CD14-positive monocyte (primary cell): Measurements from ENCODE around the gene YPEL3. TPM values are rescaled to one million over a fixed set of nuclear protein-coding genes. Genes with fewer than 3 reads are reported as not detected.

Source experiments
- DNase-seq, 3 donors: peaks; one replicate each; pipeline ENCODE4 v3.0.0-alpha.2; 2011 to 2022
- H2AFZ ChIP-seq: 2 replicates; pipeline ENCODE4 v1.6.0; 2012; ENCODE audit warnings: mild to moderate bottlenecking, low read depth, low read length, inconsistent platforms; ENCODE audit not compliant: insufficient read depth, poor library complexity, severe bottlenecking
- H3K27ac ChIP-seq, 2 donors: 1 replicate in 1 of 2; 2 replicates in 1 of 2; pipeline ENCODE4 v1.5.1; 2012 to 2013; ENCODE audit warnings: low read length in 2 of 2, control low read depth in 1 of 2, inconsistent platforms in 1 of 2, low read depth in 1 of 2, mild to moderate bottlenecking in 1 of 2
- H3K27me3 ChIP-seq, 2 donors: one replicate each; pipeline versions ENCODE4 v1.6.0 to v1.6.1; 2011 to 2013; ENCODE audit warnings: low read length in 2 of 2; ENCODE audit not compliant: control insufficient read depth in 2 of 2, insufficient read depth in 2 of 2
- H3K36me3 ChIP-seq, 2 donors: replicated peaks in 1 of 2; 1 replicate in 1 of 2; 2 replicates in 1 of 2; pipeline versions ENCODE4 v1.5.1 to v1.6.1; 2012 to 2013; ENCODE audit warnings: low read length in 2 of 2, control low read depth in 1 of 2, inconsistent platforms in 1 of 2, mild to moderate bottlenecking in 1 of 2; ENCODE audit not compliant: insufficient read depth in 2 of 2, control insufficient read depth in 1 of 2
- H3K4me1 ChIP-seq, 2 donors: 1 replicate in 1 of 2; 2 replicates in 1 of 2; pipeline versions ENCODE4 v1.5.1 to v1.6.1; 2012 to 2013; ENCODE audit warnings: low read length in 2 of 2, control low read depth in 1 of 2, inconsistent platforms in 1 of 2, mild to moderate bottlenecking in 1 of 2, moderate library complexity in 1 of 2; ENCODE audit not compliant: insufficient read depth in 2 of 2, control insufficient read depth in 1 of 2
- H3K4me2 ChIP-seq: replicated peaks from 2 replicates; pipeline ENCODE3; 2012; ENCODE audit warnings: low read length, moderate library complexity, mild to moderate bottlenecking; ENCODE audit not compliant: poor library complexity, severe bottlenecking; ENCODE audit errors: extremely low read depth
- H3K4me3 ChIP-seq, 3 experiments: fragments of 200-600 bp in 1 of 3; sonication (generic) in 1 of 3; replicated peaks in 1 of 3; 1 replicate in 2 of 3; 2 replicates in 1 of 3; pipeline ENCODE4 v1.5.1; 2011 to 2013; ENCODE audit warnings: low read length in 3 of 3, mild to moderate bottlenecking in 3 of 3, control low read depth in 2 of 3, low read depth in 2 of 3, inconsistent platforms in 1 of 3, moderate library complexity in 1 of 3
- H3K79me2 ChIP-seq: 2 replicates; pipeline ENCODE4 v1.6.0; 2012; ENCODE audit warnings: mild to moderate bottlenecking, control low read depth, inconsistent platforms, low read length, moderate library complexity; ENCODE audit not compliant: insufficient read depth
- H3K9ac ChIP-seq: 2 replicates; pipeline ENCODE4 v1.6.0; 2017; ENCODE audit warnings: low read length, mild to moderate bottlenecking; ENCODE audit not compliant: insufficient read depth, poor library complexity, severe bottlenecking
- H3K9me3 ChIP-seq, 2 donors: replicated peaks in 1 of 2; 1 replicate in 1 of 2; 2 replicates in 1 of 2; pipeline versions ENCODE4 v1.5.1 to v1.6.1; 2012 to 2013; ENCODE audit warnings: low read length in 2 of 2, control low read depth in 1 of 2; ENCODE audit not compliant: control insufficient read depth in 1 of 2, insufficient read depth in 1 of 2
- H4K20me1 ChIP-seq: 2 replicates; pipeline ENCODE4 v1.6.0; 2012; ENCODE audit warnings: mild to moderate bottlenecking, low read length, control low read depth, moderate library complexity; ENCODE audit not compliant: insufficient read depth
- H3K27ac Mint-ChIP-seq, 7 donors: one replicate each; pipeline ENCODE4 v1.8.0; 2020; ENCODE audit warnings: mild to moderate bottlenecking in 7 of 7, mixed read lengths in 7 of 7, moderate library complexity in 6 of 7, inconsistent platforms in 2 of 7
- H3K27me3 Mint-ChIP-seq, 3 donors: one replicate each; pipeline ENCODE4 v1.8.0; 2021 to 2022; ENCODE audit warnings: low read depth in 3 of 3, mild to moderate bottlenecking in 3 of 3, mixed read lengths in 3 of 3, moderate library complexity in 3 of 3, inconsistent platforms in 1 of 3
- H3K36me3 Mint-ChIP-seq, 2 donors: one replicate each; pipeline ENCODE4 v1.8.0; 2020; ENCODE audit warnings: mixed read lengths in 2 of 2, inconsistent platforms in 1 of 2, mild to moderate bottlenecking in 1 of 2
- H3K4me1 Mint-ChIP-seq: one replicate; pipeline ENCODE4 v1.8.0; 2020; ENCODE audit warnings: mild to moderate bottlenecking, mixed read lengths
- H3K4me3 Mint-ChIP-seq, 2 donors: one replicate each; pipeline ENCODE4 v1.8.0; 2020; ENCODE audit warnings: mild to moderate bottlenecking in 2 of 2, mixed read lengths in 2 of 2, moderate library complexity in 1 of 2
- H3K9me3 Mint-ChIP-seq, 7 donors: one replicate each; pipeline ENCODE4 v1.8.0; 2020 to 2022; ENCODE audit warnings: mixed read lengths in 7 of 7, mild to moderate bottlenecking in 6 of 7, moderate library complexity in 6 of 7, inconsistent platforms in 2 of 7
- CTCF ChIP-seq: fragments of 200-600 bp; IDR thresholded peaks from one replicate; pipeline ENCODE4 v1.8.0; 2022; ENCODE audit warnings: antibody characterized with exemption, mild to moderate bottlenecking
- WGBS: methylation state at CpG from one replicate; pipeline ENCODE4 v1.1.5; 2013; ENCODE audit warnings: missing lambda C conversion rate; ENCODE audit not compliant: insufficient coverage; 5-methylcytosine and 5-hydroxymethylcytosine counted together
- intact Hi-C, 2 donors: fragments of 100-400 bp; cut with micrococcal nuclease; formaldehyde crosslinking; loops; one replicate each; pipeline versions ENCODE4 v1.15.0 to v1.15.1; 2023
- polyA plus RNA-seq, 3 donors: library from polyadenylated mRNA; depleted of rRNA in 1 of 3; unstranded in 2 of 3; stranded (reverse) in 1 of 3; fragments of 300-500 nt in 2 of 3; fragments of >200 nt in 1 of 3; fragmentation: Illumina TruSeq in 2 of 3; gene quantifications; 1 replicate in 2 of 3; 2 replicates in 1 of 3; pipeline ENCODE4 v1.2.3, GENCODE V29; 2012 to 2021

The YPEL3 gene
- polyA plus RNA-seq, 3 donors = 182 to 283 (median 235) TPM

DNA sequence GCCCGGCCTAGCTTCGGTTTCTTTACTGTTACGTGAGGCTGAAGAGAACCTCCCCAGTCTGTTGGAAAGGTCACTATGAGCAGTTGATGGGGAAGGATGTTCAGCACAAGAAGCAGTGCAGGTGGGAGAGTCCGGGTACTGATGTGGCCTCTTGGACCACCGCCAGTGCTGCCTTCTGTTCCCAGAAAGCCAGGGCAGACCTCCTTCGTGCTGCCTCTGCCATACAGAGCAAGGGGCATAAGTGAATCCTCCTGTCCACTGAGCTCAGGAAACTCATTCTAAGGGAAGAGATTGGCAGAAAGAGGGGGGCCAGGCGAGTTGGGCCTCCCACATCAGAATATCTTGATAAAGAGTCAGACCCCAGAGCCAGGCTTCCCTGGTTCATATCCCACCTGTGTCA lies 16.5 kb downstream of the YPEL3 start:
- intact Hi-C loops = no loop called here
- DNase-seq = no peak

DNA sequence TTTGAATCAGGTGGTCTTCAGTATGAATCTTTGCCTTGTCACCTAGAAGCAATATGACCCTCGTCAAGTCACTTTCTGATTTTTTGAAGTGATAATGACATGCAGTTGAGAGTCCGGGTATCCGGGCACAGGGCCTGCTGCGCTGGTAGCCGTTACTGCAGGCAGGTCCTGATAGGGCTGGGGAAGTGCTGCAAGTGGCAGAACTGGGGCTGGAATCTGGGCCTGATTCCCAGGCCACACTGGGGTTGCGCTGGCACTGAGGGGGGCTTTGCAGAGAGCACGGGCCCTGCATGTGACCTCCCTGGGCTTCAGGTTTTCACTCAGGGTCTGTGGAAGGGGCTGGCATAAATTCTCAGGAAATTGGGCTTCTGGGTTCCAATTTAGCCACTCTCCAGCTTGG lies 17.3 kb downstream of the YPEL3 start:
- intact Hi-C loops = no loop called here
- H3K79me2 ChIP-seq = peaks cover 52% of the 10 kb centered on the region
- Mint-ChIP-seq H3K9me3 (peaks cover 0 to 2% (median 0%) of the 10 kb centered on the region in 7 donors), H3K36me3 (peaks cover 61 to 68% of the 10 kb centered on the region in 2 donors), H3K27me3 (peaks cover 0 to 1% (median 0%) of the 10 kb centered on the region in 3 donors), H3K4me3 (no peak overlapping the region), H3K4me1 (peaks cover 31% of the 10 kb centered on the region), H3K27ac (peak overlapping the region in 4 of 7 donors; percentile 8 to 96 (median 38))
- H3K9ac ChIP-seq = no peak overlapping the region
- H4K20me1 ChIP-seq = peaks cover 69% of the 10 kb centered on the region
- no peak overlapping the region for H3K4me2 ChIP-seq
- no peaks in the 10 kb centered on the region for H3K9me3 ChIP-seq
- H2AFZ ChIP-seq = no peak overlapping the region
- 99% methylated on average over 7 of the region's 7 CpGs for WGBS
- DNase-seq = no peak
- TF ChIP-seq CTCF = no peak
- peaks cover 53 to 65% of the 10 kb centered on the region in 2 donors for H3K36me3 ChIP-seq
- peak overlapping the region in 1 of 2 donors; percentile 92 for H3K27ac ChIP-seq
- peaks cover 24 to 39% of the 10 kb centered on the region in 2 donors for H3K4me1 ChIP-seq
- H3K4me3 ChIP-seq = no peak overlapping the region
- no peaks in the 10 kb centered on the region for H3K27me3 ChIP-seq

More for the DNA sequence above, 16.5 kb downstream of the YPEL3 start:
- WGBS = 95% methylated on average over 5 of the region's 7 CpGs
- Histone ChIP-seq H3K27me3 (no peaks in the 10 kb centered on the region), H3K9ac (no peak overlapping the region), H3K27ac (peak overlapping the region in 1 of 2 donors; percentile 36), H3K79me2 (peaks cover 58% of the 10 kb centered on the region), H3K4me2 (no peak overlapping the region), H4K20me1 (peaks cover 72% of the 10 kb centered on the region), H2AFZ (no peak overlapping the region), H3K4me1 (peaks cover 24 to 35% of the 10 kb centered on the region in 2 donors), H3K4me3 (no peak overlapping the region), H3K9me3 (no peaks in the 10 kb centered on the region), H3K36me3 (peaks cover 61 to 72% of the 10 kb centered on the region in 2 donors)
- no peak for TF ChIP-seq CTCF
- H3K9me3 Mint-ChIP-seq = peaks cover 0 to 2% (median 0%) of the 10 kb centered on the region in 7 donors
- peaks cover 67 to 75% of the 10 kb centered on the region in 2 donors for H3K36me3 Mint-ChIP-seq
- peaks cover 0 to 1% (median 0%) of the 10 kb centered on the region in 3 donors for H3K27me3 Mint-ChIP-seq
- H3K4me1 Mint-ChIP-seq = peaks cover 35% of the 10 kb centered on the region
- H3K27ac Mint-ChIP-seq = no peak overlapping the region
- H3K4me3 Mint-ChIP-seq = no peak overlapping the region
